ENCODE measurements around the gene ZNF550.

- TF ChIP-seq CTCF (IDR thresholded peaks at IDR 0.05; ENCODE audit: poor library complexity, severe bottlenecking) (no peak), SMC3 (conservative IDR thresholded peaks at IDR 0.05; ENCODE audit: poor library complexity) (no peak), EZH2 (IDR thresholded peaks at IDR 0.05; ENCODE audit: borderline replicate concordance, insufficient read depth, low read length, poor library complexity, severe bottlenecking) (no peak), RAD21 (conservative IDR thresholded peaks at IDR 0.05) (no peak), EP300 (conservative IDR thresholded peaks at IDR 0.05; ENCODE audit: poor library complexity, severe bottlenecking) (no peak)
- TF ChIP-seq, protein P1, sequence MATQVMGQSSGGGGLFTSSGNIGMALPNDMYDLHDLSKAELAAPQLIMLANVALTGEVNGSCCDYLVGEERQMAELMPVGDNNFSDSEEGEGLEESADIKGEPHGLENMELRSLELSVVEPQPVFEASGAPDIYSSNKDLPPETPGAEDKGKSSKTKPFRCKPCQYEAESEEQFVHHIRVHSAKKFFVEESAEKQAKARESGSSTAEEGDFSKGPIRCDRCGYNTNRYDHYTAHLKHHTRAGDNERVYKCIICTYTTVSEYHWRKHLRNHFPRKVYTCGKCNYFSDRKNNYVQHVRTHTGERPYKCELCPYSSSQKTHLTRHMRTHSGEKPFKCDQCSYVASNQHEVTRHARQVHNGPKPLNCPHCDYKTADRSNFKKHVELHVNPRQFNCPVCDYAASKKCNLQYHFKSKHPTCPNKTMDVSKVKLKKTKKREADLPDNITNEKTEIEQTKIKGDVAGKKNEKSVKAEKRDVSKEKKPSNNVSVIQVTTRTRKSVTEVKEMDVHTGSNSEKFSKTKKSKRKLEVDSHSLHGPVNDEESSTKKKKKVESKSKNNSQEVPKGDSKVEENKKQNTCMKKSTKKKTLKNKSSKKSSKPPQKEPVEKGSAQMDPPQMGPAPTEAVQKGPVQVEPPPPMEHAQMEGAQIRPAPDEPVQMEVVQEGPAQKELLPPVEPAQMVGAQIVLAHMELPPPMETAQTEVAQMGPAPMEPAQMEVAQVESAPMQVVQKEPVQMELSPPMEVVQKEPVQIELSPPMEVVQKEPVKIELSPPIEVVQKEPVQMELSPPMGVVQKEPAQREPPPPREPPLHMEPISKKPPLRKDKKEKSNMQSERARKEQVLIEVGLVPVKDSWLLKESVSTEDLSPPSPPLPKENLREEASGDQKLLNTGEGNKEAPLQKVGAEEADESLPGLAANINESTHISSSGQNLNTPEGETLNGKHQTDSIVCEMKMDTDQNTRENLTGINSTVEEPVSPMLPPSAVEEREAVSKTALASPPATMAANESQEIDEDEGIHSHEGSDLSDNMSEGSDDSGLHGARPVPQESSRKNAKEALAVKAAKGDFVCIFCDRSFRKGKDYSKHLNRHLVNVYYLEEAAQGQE (IDR thresholded peaks at IDR 0.05; ENCODE audit: borderline replicate concordance): no peak
Measured at GRCh38 chr19:57506163-57506562, 53.5 kb downstream of the ZNF550 start.

Measured in neural cell (in vitro differentiated cells).